Stimulated activated CD4-positive, alpha-beta T cell treated with anti-CD3 and anti-CD28 coated beads, Interleukin-12 subunit alpha, Interleukin-12 subunit beta, amount 100 ng/mL, for 4 hours (primary cell): Measurements from ENCODE around the gene GSK3A.
"Not testable (repeated sequence)": the region's sequence is repeated elsewhere in the genome, so short reads cannot be mapped to it uniquely, and the experiment has no call there.

Source experiments
- DNase-seq: peaks from one replicate; pipeline ENCODE4 v3.0.0-alpha.2; 2020

GSK3A gene

GRCh38 chr19:42267644-42268141 lies 25.3 kb upstream of the GSK3A start:
- no peak for DNase-seq

- not testable (repeated sequence) for DNase-seq
These were observed 24.7 kb upstream of the GSK3A start for GRCh38 chr19:42266928-42267603.

- not testable (repeated sequence) for DNase-seq
These were observed 23.7 kb upstream of the GSK3A start for GRCh38 chr19:42266105-42266504.

- no peak for DNase-seq
These were observed 19.4 kb upstream of the GSK3A start for GRCh38 chr19:42261763-42262162.

- DNase-seq, result not testable (repeated sequence)
These were observed 15.4 kb upstream of the GSK3A start for GRCh38 chr19:42257842-42258241.

- DNase-seq, result no peak
These were observed 13.7 kb upstream of the GSK3A start for GRCh38 chr19:42255766-42256745.

GRCh38 chr19:42254850-42255765 lies 12.7 kb upstream of the GSK3A start, which contains the start of gene ERF:
TSS of gene ERF (minus strand) at chr19:42255128. CDS start at chr19:42254999, 129 bp downstream.
- DNase-seq, result peak; percentile 93

GRCh38 chr19:42254089-42254849 lies 11.9 kb upstream of the GSK3A start:
- peak; percentile 79 for DNase-seq

GRCh38 chr19:42253245-42254088 lies 11.1 kb upstream of the GSK3A start:
- peak; percentile 67 for DNase-seq

GRCh38 chr19:42252365-42253244 lies 10.2 kb upstream of the GSK3A start:
- DNase-seq, result no peak

- no peak for DNase-seq
These were observed 9.4 kb upstream of the GSK3A start for GRCh38 chr19:42251572-42252358.

GRCh38 chr19:42250666-42251531 lies 8.5 kb upstream of the GSK3A start:
- DNase-seq, result no peak

GRCh38 chr19:42250183-42250665 lies 7.8 kb upstream of the GSK3A start:
- DNase-seq, result no peak

- DNase-seq, result no peak
These were observed 7.4 kb upstream of the GSK3A start for GRCh38 chr19:42249769-42250168.

GRCh38 chr19:42249149-42249750 lies 6.8 kb upstream of the GSK3A start:
- no peak for DNase-seq

- DNase-seq, result no peak
These were observed 6.1 kb upstream of the GSK3A start for GRCh38 chr19:42248270-42249148.
